Ovary (tissue), 3 donors: ENCODE data around the gene CFDP1.

Source experiments
- CTCF ChIP-seq, 3 donors: fragments of 450-650 bp in 2 of 3; fragments of 200-600 bp in 1 of 3; IDR thresholded peaks; one replicate each; pipeline versions ENCODE4 v1.5.1 to v1.8.0; 2016 to 2022; ENCODE audit warnings: antibody characterized with exemption in 3 of 3, mild to moderate bottlenecking in 1 of 3
- POLR2A ChIP-seq: fragments of 450-650 bp; IDR thresholded peaks from one replicate; pipeline ENCODE4 v1.6.1; 2017; ENCODE audit warnings: antibody characterized with exemption, mild to moderate bottlenecking, moderate library complexity
- donor health status: DM: no; HTN: no; CAD: no.

- TF ChIP-seq CTCF (IDR thresholded peaks at IDR 0.05) (no peak), POLR2A (no peak)
Observed at GRCh38 chr16:75261590-75262078, 171.7 kb downstream of the CFDP1 start.
